ENCODE data around the gene INAFM1. TPM values are rescaled to one million over a fixed set of nuclear protein-coding genes. Genes with fewer than 3 reads are reported as not detected.
"Not testable (repeated sequence)": the region's sequence is repeated elsewhere in the genome, so short reads cannot be mapped to it uniquely, and the experiment has no call there.

INAFM1 gene
- total RNA-seq, 4 donors from 2014 or later = 6.1 to 23.9 (median 12.8) TPM

GRCh38 chr19:47273313-47274070 lies 1.2 kb upstream of the INAFM1 start:
- Histone ChIP-seq H3K27ac (peak overlapping the region; percentile 95 to 99 (median 98)), H3K4me1 (peaks cover 0 to 24% (median 7%) of the 10 kb centered on the region in 4 donors), H3K9me3 (no peaks in the 10 kb centered on the region), H3K27me3 (no peaks in the 10 kb centered on the region), H3K36me3 (peaks cover 0 to 18% (median 0%) of the 10 kb centered on the region in 3 donors), H3K4me3 (peak overlapping the region; percentile 72 to 82 (median 77))
- TF ChIP-seq, protein P1, sequence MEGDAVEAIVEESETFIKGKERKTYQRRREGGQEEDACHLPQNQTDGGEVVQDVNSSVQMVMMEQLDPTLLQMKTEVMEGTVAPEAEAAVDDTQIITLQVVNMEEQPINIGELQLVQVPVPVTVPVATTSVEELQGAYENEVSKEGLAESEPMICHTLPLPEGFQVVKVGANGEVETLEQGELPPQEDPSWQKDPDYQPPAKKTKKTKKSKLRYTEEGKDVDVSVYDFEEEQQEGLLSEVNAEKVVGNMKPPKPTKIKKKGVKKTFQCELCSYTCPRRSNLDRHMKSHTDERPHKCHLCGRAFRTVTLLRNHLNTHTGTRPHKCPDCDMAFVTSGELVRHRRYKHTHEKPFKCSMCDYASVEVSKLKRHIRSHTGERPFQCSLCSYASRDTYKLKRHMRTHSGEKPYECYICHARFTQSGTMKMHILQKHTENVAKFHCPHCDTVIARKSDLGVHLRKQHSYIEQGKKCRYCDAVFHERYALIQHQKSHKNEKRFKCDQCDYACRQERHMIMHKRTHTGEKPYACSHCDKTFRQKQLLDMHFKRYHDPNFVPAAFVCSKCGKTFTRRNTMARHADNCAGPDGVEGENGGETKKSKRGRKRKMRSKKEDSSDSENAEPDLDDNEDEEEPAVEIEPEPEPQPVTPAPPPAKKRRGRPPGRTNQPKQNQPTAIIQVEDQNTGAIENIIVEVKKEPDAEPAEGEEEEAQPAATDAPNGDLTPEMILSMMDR (IDR thresholded peaks at IDR 0.05) = no peak
- peak; percentile 84 to 92 for TF ChIP-seq POLR2A (IDR thresholded peaks at IDR 0.05)
- DNase-seq = peak; percentile 91 to 97 (median 94)

DNA sequence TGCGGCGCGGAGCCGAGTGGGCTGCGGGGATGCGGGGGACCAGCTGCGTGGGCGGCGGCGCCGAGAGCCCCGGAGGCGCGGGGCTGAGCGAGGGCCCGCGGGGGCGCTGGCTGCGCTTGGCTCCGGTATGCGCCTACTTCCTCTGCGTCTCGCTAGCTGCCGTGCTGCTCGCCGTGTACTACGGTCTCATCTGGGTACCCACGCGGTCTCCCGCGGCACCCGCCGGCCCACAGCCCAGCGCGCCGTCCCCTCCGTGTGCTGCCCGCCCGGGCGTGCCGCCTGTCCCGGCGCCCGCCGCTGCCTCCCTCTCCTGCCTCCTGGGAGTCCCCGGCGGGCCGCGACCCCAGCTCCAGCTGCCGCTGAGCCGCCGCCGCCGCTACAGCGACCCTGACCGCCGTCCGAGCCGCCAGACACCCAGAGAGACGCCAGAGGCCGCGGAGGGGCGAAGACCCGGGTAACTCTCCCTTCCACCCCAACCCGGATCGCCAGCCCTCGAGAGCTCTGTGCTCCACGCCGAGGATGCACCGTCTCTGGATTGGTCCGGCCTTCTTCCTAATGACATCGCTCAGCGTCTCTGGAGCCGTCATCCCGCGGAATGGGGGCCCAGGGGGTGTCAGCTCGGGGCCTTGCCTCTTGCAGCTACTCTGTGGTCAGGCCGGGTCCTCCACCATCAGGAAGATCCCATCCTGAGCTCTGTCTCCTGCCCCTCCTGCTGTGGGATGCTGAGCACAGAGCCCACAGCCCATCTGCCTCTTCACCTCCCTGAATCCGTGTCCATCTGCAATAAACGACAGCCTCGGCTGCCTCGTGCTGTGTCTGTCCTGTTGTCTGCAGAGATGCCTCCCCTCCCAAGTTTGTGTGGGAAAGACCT lies 441 bp downstream of the INAFM1 start:
- Histone ChIP-seq H3K27ac (peak overlapping the region; percentile 95 to 99 (median 98)), H3K27me3 (no peaks in the 10 kb centered on the region), H3K36me3 (peaks cover 0 to 14% (median 0%) of the 10 kb centered on the region in 3 donors), H3K4me1 (peaks cover 0 to 24% (median 7%) of the 10 kb centered on the region in 4 donors), H3K9me3 (no peaks in the 10 kb centered on the region), H3K4me3 (peak overlapping the region; percentile 72 to 82 (median 77))
- peak in 2 of 3 donors; percentile 59 to 67 for DNase-seq
- no peak for TF ChIP-seq POLR2A (IDR thresholded peaks at IDR 0.05)
- TF ChIP-seq, protein P1 (IDR thresholded peaks at IDR 0.05) = no peak

GRCh38 chr19:47275791-47276461 lies 1.2 kb downstream of the INAFM1 start:
- no peaks in the 10 kb centered on the region for H3K27me3 ChIP-seq
- peak overlapping the region in 2 of 4 donors; percentile 72 to 77 for H3K4me3 ChIP-seq
- peak overlapping the region; percentile 95 to 99 (median 98) for H3K27ac ChIP-seq
- no peaks in the 10 kb centered on the region for H3K9me3 ChIP-seq
- H3K36me3 ChIP-seq = peaks cover 0 to 6% (median 0%) of the 10 kb centered on the region in 3 donors
- no peak for DNase-seq
- TF ChIP-seq, protein P1 (IDR thresholded peaks at IDR 0.05) = no peak
- no peak for TF ChIP-seq POLR2A (IDR thresholded peaks at IDR 0.05)
- peaks cover 0 to 24% (median 7%) of the 10 kb centered on the region in 4 donors for H3K4me1 ChIP-seq

DNA sequence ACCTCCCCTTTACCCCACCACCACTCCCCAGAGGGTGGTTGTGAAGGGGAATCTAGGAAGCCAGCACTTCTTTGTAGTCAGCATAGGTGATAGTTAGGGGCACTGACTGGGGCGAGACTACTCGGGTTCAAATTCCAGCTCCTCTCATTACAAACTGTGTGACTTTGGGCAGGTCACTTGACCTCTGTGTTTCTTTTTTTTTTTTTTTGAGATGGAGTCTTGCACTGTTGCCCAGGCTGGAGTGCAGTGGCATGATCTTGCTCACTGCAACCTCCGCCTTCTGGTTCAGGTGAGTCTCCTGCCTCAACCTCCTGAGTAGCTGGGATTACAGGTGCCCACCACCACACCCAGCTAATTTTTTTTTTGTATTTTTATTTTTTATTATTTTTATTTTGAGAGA lies 1.8 kb downstream of the INAFM1 start:
- H3K27ac ChIP-seq = peak overlapping the region in 3 of 4 donors; percentile 95 to 98 (median 98)
- not testable (repeated sequence) for H3K9me3 ChIP-seq, DNase-seq, H3K4me3 ChIP-seq, H3K36me3 ChIP-seq, H3K27me3 ChIP-seq
- peaks cover 0 to 24% (median 7%) of the 10 kb centered on the region in 4 donors for H3K4me1 ChIP-seq

DNA sequence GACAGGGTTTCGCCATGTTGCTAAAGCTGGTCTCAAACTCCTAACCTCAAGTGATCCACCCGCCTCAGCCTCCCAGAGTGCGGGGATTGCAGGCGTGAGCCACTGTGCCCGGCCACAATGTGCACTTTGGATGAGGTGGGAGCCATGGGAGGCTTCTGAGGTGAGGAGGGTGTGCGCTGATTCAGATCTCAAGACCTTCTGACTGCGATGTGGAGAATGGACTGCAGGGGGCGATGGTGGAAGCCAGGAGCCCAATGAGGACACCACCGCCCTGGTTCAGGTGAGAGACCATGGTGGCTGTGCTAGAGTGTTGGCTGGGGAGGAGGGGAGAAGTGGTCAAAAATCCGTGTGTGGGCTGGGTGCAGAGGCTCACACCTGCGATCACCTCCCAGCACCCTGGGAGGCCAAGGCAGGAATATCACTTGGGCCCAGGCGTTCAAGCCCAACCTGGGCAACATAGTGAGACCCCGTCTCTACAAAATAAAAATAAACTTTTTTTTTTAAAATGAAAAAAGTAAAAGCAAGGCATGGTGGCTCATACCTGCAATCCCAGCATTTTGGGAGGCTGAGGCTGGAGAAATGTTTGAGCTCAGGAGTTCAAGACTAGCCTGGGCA lies 5.6 kb downstream of the INAFM1 start:
- Histone ChIP-seq H3K4me1 (peaks cover 0 to 12% (median 4%) of the 10 kb centered on the region in 4 donors), H3K36me3 (no peaks in the 10 kb centered on the region), H3K4me3 (no peak overlapping the region), H3K27me3 (no peaks in the 10 kb centered on the region), H3K27ac (no peak overlapping the region), H3K9me3 (no peaks in the 10 kb centered on the region)
- DNase-seq = peak in 2 of 3 donors; percentile 33 to 77
- TF ChIP-seq, protein P1 (IDR thresholded peaks at IDR 0.05) = peak in 3 of 6 experiments; percentile 34 to 38 (median 34)
- no peak for TF ChIP-seq POLR2A (IDR thresholded peaks at IDR 0.05)

Data from Peyer's patch (tissue), 4 donors.